EL (cell line): ENCODE measurements around the gene VAC14.

Experiments used
- DNase-seq: peaks from one replicate; pipeline ENCODE4 v3.0.0-alpha.2; 2016

Gene VAC14

GRCh38 chr16:70740914-70741782 is 59.8 kb downstream of the VAC14 start:
- peak; percentile 90 for DNase-seq

- DNase-seq = no peak
Measured at GRCh38 chr16:70740174-70740913, 60.6 kb downstream of the VAC14 start.

- no peak for DNase-seq
Measured at GRCh38 chr16:70739389-70739788, 61.6 kb downstream of the VAC14 start.

GRCh38 chr16:70738083-70738977 is 62.6 kb downstream of the VAC14 start:
- DNase-seq = peak; percentile 76

- peak; percentile 88 for DNase-seq
Measured at GRCh38 chr16:70737377-70738082, 63.4 kb downstream of the VAC14 start.

GRCh38 chr16:70736465-70737376 is 64.2 kb downstream of the VAC14 start:
- DNase-seq = no peak

GRCh38 chr16:70735141-70735979 is 65.6 kb downstream of the VAC14 start:
- DNase-seq = peak; percentile 84

- no peak for DNase-seq
Measured at GRCh38 chr16:70734522-70735095, 66.3 kb downstream of the VAC14 start.

- DNase-seq = no peak
Measured at GRCh38 chr16:70730944-70731343, 70.0 kb downstream of the VAC14 start.

- DNase-seq = no peak
Measured at GRCh38 chr16:70730031-70730430, 70.9 kb downstream of the VAC14 start.

- DNase-seq = no peak
Measured at GRCh38 chr16:70729292-70729691, 71.7 kb downstream of the VAC14 start.

GRCh38 chr16:70728150-70728549 is 72.8 kb downstream of the VAC14 start:
- no peak for DNase-seq

- DNase-seq = no peak
Measured at GRCh38 chr16:70726892-70727361, 74.0 kb downstream of the VAC14 start.

- no peak for DNase-seq
Measured at GRCh38 chr16:70725912-70726828, 74.8 kb downstream of the VAC14 start.

- DNase-seq = no peak
Measured at GRCh38 chr16:70725024-70725911, 75.7 kb downstream of the VAC14 start.

GRCh38 chr16:70724146-70725023 is 76.6 kb downstream of the VAC14 start:
- no peak for DNase-seq

- DNase-seq = no peak
Measured at GRCh38 chr16:70723740-70724145, 77.2 kb downstream of the VAC14 start.
